GM18502 (cell line): ENCODE data around the gene PTPRD.
"Not testable (repeated sequence)": the region's sequence is repeated elsewhere in the genome, so short reads cannot be mapped to it uniquely, and the experiment has no call there.

Source experiments
- ATAC-seq: cut with Tn5 transposase; IDR thresholded peaks from one replicate; pipeline ENCODE4 v1.9.1; 2021; ENCODE audit warnings: mild to moderate bottlenecking; ENCODE audit not compliant: unreplicated experiment, poor library complexity

Gene PTPRD

GRCh38 chr9:8968350-8968749, 1644.5 kb downstream of the PTPRD start:
- not testable (repeated sequence) for ATAC-seq

GRCh38 chr9:8963885-8964284, 1648.9 kb downstream of the PTPRD start:
- ATAC-seq, result no peak

- ATAC-seq, result no peak
These were observed 1650.7 kb downstream of the PTPRD start for GRCh38 chr9:8962084-8962483.

GRCh38 chr9:8961186-8961851, 1651.5 kb downstream of the PTPRD start:
- no peak for ATAC-seq

GRCh38 chr9:8960254-8960653, 1652.5 kb downstream of the PTPRD start:
- no peak for ATAC-seq

- ATAC-seq, result no peak
These were observed 1654.4 kb downstream of the PTPRD start for GRCh38 chr9:8958358-8958757.

GRCh38 chr9:8955315-8955714, 1657.5 kb downstream of the PTPRD start:
- ATAC-seq, result no peak

- no peak for ATAC-seq
These were observed 1666.3 kb downstream of the PTPRD start for GRCh38 chr9:8946461-8946860.

- ATAC-seq, result no peak
These were observed 1669.4 kb downstream of the PTPRD start for GRCh38 chr9:8943392-8943791.

GRCh38 chr9:8940650-8941049, 1672.2 kb downstream of the PTPRD start:
- ATAC-seq, result no peak

- no peak for ATAC-seq
These were observed 1686.3 kb downstream of the PTPRD start for GRCh38 chr9:8926461-8926860.

GRCh38 chr9:8924562-8924961, 1688.2 kb downstream of the PTPRD start:
- no peak for ATAC-seq

GRCh38 chr9:8920478-8921183, 1692.2 kb downstream of the PTPRD start:
- not testable (repeated sequence) for ATAC-seq

GRCh38 chr9:8917956-8918739, 1694.7 kb downstream of the PTPRD start:
- ATAC-seq, result no peak

- ATAC-seq, result no peak
These were observed 1696.0 kb downstream of the PTPRD start for GRCh38 chr9:8916771-8917170.

GRCh38 chr9:8907868-8908267, 1704.9 kb downstream of the PTPRD start:
- ATAC-seq, result no peak

GRCh38 chr9:8905731-8906130, 1707.1 kb downstream of the PTPRD start:
- ATAC-seq, result no peak

GRCh38 chr9:8904771-8905515, 1707.9 kb downstream of the PTPRD start:
- ATAC-seq, result no peak

GRCh38 chr9:8903077-8903476, 1709.7 kb downstream of the PTPRD start:
- no peak for ATAC-seq

GRCh38 chr9:8901146-8901545, 1711.7 kb downstream of the PTPRD start:
- ATAC-seq, result no peak

- ATAC-seq, result no peak
These were observed 1713.3 kb downstream of the PTPRD start for GRCh38 chr9:8899511-8899910.
